Measurements from ENCODE around the gene MZF1. TPM values are rescaled to one million over a fixed set of nuclear protein-coding genes. Genes with fewer than 3 reads are reported as not detected.
"Not testable (repeated sequence)": the region's sequence is repeated elsewhere in the genome, so short reads cannot be mapped to it uniquely, and the experiment has no call there.

The MZF1 gene
- total RNA-seq, result 44.3 TPM
- long read RNA-seq, transcript MZF1-207 (1 exons, 2,683 nt), result major isoform, 16 of 74 reads
- long read RNA-seq, partial matches to known transcripts, result 32 of 74 reads
- long read RNA-seq, other reads (novel, unspliced or antisense), result 20 of 74 reads

DNA sequence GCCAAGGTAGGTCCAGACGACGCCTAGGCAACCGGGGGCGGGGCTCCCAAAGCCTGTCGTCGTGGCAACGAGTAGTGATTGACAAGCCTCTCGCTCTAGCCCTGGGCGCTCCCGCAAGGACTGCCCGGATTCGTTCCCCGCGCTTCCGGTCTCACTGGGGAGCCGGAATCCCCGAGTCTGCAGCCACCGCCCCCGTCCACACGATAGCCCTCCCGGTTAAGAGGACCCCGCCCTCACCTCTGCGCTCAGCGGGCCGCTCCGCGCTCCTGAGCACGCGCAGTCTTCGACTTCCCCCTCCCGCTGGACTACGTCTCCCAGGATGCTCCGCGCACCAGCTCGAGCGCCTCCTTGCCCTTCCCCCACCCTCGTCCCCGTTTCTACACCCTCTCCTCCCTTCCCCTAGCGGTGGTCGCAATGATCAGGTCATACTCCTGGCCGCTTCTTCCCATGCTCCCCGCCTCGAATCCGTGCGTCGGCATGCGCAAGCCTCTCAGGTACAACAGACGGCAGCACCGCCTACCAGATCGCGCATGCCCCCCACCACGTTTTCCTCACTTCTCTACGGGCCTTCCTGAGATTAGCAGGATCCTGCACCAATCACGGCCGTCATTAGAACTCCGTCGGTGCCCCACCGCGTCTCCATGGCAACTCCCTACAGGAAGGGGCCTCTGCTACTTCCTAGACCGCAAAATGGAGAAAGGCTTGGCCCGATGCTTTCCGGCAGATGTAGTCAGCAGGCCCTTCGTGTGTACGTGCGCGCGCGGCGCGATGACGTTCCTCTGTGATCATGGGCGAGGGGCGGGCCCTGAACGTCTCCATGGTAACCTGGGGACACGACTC is at the start of gene MZF1:
Gene MZF1 (minus strand): TSS at position 518 of the 840 bp plus-strand sequence. CDS start 1,946 bp downstream, outside the sequence.
- peak within 1 kb of the TSS; percentile 94 for H3K27ac ChIP-seq
- intact Hi-C loops (cut with DNase I), result no loop called here
- no peaks in the 10 kb centered on the region for H3K27me3 ChIP-seq
- ATAC-seq (peak; percentile 80), DNase-seq (peak; percentile 100)
- peak; percentile 16 for TF ChIP-seq CTCF (IDR thresholded peaks at IDR 0.05)
- H3K36me3 ChIP-seq, result peaks cover 13% of the 10 kb centered on the region
- H3K9me3 ChIP-seq, result no peaks in the 10 kb centered on the region
- peak within 1 kb of the TSS; percentile 66 for H3K4me3 ChIP-seq
- peaks cover 18% of the 10 kb centered on the region for H3K4me1 ChIP-seq

DNA sequence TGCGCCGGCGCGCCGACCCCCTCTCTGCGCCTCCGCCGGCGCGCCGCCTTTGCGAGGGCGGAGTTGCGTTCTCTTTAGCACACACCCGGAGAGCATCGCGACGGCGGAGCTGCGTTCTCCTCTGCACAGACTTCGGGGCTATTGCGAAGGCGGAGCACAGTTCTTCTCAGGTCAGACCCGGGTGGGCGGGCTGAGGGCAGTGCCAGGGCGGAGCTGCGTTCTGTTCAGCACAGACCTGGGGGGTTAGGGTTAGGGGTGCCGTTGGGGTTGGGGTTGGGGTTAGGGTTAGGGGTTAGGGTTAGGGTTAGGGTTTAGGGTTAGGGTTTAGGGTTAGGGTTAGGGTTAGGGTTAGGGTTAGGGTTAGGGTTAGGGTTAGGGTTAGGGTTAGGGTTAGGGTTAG is 34.1 kb upstream of the MZF1 start:
- H3K27me3 ChIP-seq; H3K27ac ChIP-seq; ATAC-seq; H3K9me3 ChIP-seq; intact Hi-C loops (cut with DNase I); H3K4me1 ChIP-seq; DNase-seq; H3K36me3 ChIP-seq; H3K4me3 ChIP-seq: not testable (repeated sequence)

- ATAC-seq; H3K4me3 ChIP-seq; H3K36me3 ChIP-seq; intact Hi-C loops (cut with DNase I); H3K27ac ChIP-seq; H3K4me1 ChIP-seq; H3K27me3 ChIP-seq; H3K9me3 ChIP-seq: not testable (repeated sequence)
- peak; percentile 62 for DNase-seq
- TF ChIP-seq CTCF (IDR thresholded peaks at IDR 0.05), result peak; percentile 28
These were observed 33.2 kb upstream of the MZF1 start for GRCh38 chr19:58606251-58606896.

- Histone ChIP-seq H3K27me3 (no peaks in the 10 kb centered on the region), H3K4me1 (no peaks in the 10 kb centered on the region), H3K36me3 (peaks cover 19% of the 10 kb centered on the region), H3K4me3 (no peak overlapping the region), H3K27ac (no peak overlapping the region), H3K9me3 (no peaks in the 10 kb centered on the region)
- intact Hi-C loops (cut with DNase I), result no loop called here
- no peak for TF ChIP-seq CTCF (IDR thresholded peaks at IDR 0.05)
- ATAC-seq (peak; percentile 42), DNase-seq (no peak)
These were observed 13.1 kb upstream of the MZF1 start for GRCh38 chr19:58586133-58586765.

DNA sequence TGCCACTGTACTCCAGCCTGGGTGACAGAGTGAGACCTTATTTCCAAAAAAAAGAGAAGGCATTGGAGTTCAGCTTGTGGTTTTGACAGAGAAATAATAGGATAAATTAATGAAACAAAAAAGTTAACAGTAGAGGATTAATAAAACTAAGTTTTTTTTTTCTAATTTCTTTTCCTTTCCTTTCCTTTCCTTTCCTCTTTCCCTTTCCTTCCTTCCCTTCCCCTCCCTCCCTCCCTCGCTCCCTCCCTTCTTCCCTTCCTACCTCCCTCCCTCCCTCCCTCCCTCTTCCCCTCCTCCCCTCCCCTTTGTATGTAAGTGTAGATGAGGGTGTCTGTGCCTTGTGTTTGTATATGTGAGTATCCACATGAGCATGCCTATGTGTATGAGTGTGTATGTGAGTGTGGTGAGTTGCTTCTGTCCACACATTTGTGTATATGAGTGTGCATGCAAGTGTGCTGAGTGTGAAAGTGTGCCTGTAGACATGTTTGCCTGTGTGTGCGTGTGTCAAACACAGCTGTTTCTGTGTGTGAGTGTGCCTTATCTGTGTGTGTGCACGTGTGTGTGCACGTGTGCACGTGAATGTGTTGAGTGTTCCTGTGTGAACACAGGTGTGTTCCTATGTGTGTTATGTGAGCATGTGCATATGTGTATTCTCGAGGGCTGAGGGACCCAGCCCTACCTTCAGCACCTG is 12.5 kb upstream of the MZF1 start:
- DNase-seq, result no peak
- no peak for TF ChIP-seq CTCF (IDR thresholded peaks at IDR 0.05)

More for the DNA sequence above, 12.5 kb upstream of the MZF1 start:
- Histone ChIP-seq H3K27me3 (no peaks in the 10 kb centered on the region), H3K9me3 (no peaks in the 10 kb centered on the region), H3K36me3 (peaks cover 19% of the 10 kb centered on the region), H3K4me1 (peaks cover 4% of the 10 kb centered on the region), H3K4me3 (no peak overlapping the region), H3K27ac (no peak overlapping the region)
- no peak for ATAC-seq
- intact Hi-C loops (cut with DNase I), result no loop called here
